HEK293 (cell line): Measurements from ENCODE around the gene IMMP2L.

ENCODE experiments used
- CTCF ChIA-PET: fragments of 350-600 bp; formaldehyde crosslinking; extraction: SDS; loops from one replicate; lab custom pipeline; 2021; ENCODE audit warnings: antibody characterized with exemption; lab: Yijun Ruan, JAX
- POLR2A ChIA-PET: fragments of 300-600 bp; formaldehyde crosslinking; extraction: SDS; loops from one replicate; lab custom pipeline; 2020; ENCODE audit warnings: antibody characterized with exemption, inconsistent platforms; lab: Yijun Ruan, JAX
- H3K27ac ChIP-seq: fragments of 200-500 bp; sonication (Bioruptor generic); 2 replicates; pipeline ENCODE4 v1.5.1; 2014; ENCODE audit warnings: low read depth, low read length, control low read depth, inconsistent platforms; ENCODE audit errors: extremely low read depth
- H3K36me3 ChIP-seq, 2 experiments: fragments of 200-500 bp in 1 of 2; sonication (Bioruptor generic) in 1 of 2; 1 replicate in 1 of 2; 2 replicates in 1 of 2; pipeline ENCODE4 v1.5.1; 2014 to 2017; ENCODE audit warnings: inconsistent platforms in 2 of 2, low read length in 2 of 2; ENCODE audit not compliant: control insufficient read depth in 2 of 2, insufficient read depth in 1 of 2
- H3K4me1 ChIP-seq: fragments of 200-500 bp; sonication (Bioruptor generic); 2 replicates; pipeline ENCODE4 v1.5.1; 2014; ENCODE audit warnings: mild to moderate bottlenecking, low read length, inconsistent platforms; ENCODE audit not compliant: control insufficient read depth, insufficient read depth
- H3K4me3 ChIP-seq: 2 replicates; pipeline ENCODE4 v1.5.1; 2011; ENCODE audit warnings: low read depth, mild to moderate bottlenecking, control low read depth, low read length, moderate library complexity
- H3K9me3 ChIP-seq: fragments of 200-500 bp; sonication (Bioruptor generic); 2 replicates; pipeline ENCODE4 v1.5.1; 2014; ENCODE audit warnings: low read depth, low read length, inconsistent platforms; ENCODE audit not compliant: control insufficient read depth, insufficient read depth
- BCL6B ChIP-seq: fragments of 450-650 bp; formaldehyde crosslinking; IDR thresholded peaks from 2 replicates; pipeline ENCODE4 v1.5.1; 2017; ENCODE audit warnings: missing biosample characterization, missing genetic modification characterization
- GFI1B ChIP-seq: fragments of 450-650 bp; formaldehyde crosslinking; IDR thresholded peaks from 2 replicates; pipeline ENCODE4 v1.5.1; 2016; ENCODE audit warnings: missing biosample characterization, missing genetic modification characterization
- HOXA7 ChIP-seq: sonication (generic); formaldehyde crosslinking; IDR thresholded peaks from 2 replicates; pipeline ENCODE4 v1.8.1; 2022; ENCODE audit warnings: missing genetic modification reagents, borderline replicate concordance
- KLF1 ChIP-seq: fragments of 450-650 bp; formaldehyde crosslinking; IDR thresholded peaks from 2 replicates; pipeline ENCODE4 v1.5.1; 2016; ENCODE audit warnings: missing biosample characterization, missing genetic modification characterization
- PRDM4 ChIP-seq: fragments of 450-650 bp; formaldehyde crosslinking; IDR thresholded peaks from 2 replicates; pipeline ENCODE4 v1.5.1; 2017; ENCODE audit warnings: missing biosample characterization, missing genetic modification characterization
- TSHZ1 ChIP-seq: fragments of 450-650 bp; formaldehyde crosslinking; IDR thresholded peaks from 2 replicates; pipeline ENCODE4 v1.5.1; 2016; ENCODE audit warnings: missing biosample characterization, missing genetic modification characterization, borderline replicate concordance
- ZBTB17 ChIP-seq: fragments of 450-650 bp; formaldehyde crosslinking; IDR thresholded peaks from 2 replicates; pipeline ENCODE4 v1.5.1; 2016; ENCODE audit warnings: missing biosample characterization, missing genetic modification characterization
- ZFHX2 ChIP-seq: fragments of 450-650 bp; formaldehyde crosslinking; conservative IDR thresholded peaks from 2 replicates; pipeline ENCODE4 v1.5.1; 2016; ENCODE audit warnings: missing biosample characterization, missing genetic modification characterization
- ZFP41 ChIP-seq: fragments of 450-650 bp; formaldehyde crosslinking; IDR thresholded peaks from 2 replicates; pipeline ENCODE4 v1.5.1; 2016; ENCODE audit warnings: missing biosample characterization, missing genetic modification characterization, borderline replicate concordance
- ZNF133 ChIP-seq: fragments of 450-650 bp; formaldehyde crosslinking; IDR thresholded peaks from 2 replicates; pipeline ENCODE4 v1.5.1; 2016; ENCODE audit warnings: missing biosample characterization, missing genetic modification characterization
- ZNF140 ChIP-seq: fragments of 450-650 bp; formaldehyde crosslinking; IDR thresholded peaks from 2 replicates; pipeline ENCODE4 v1.5.1; 2016; ENCODE audit warnings: missing biosample characterization, missing genetic modification characterization
- ZNF19 ChIP-seq: fragments of 450-650 bp; formaldehyde crosslinking; IDR thresholded peaks from 2 replicates; pipeline ENCODE4; 2016; ENCODE audit warnings: missing biosample characterization, missing genetic modification characterization, low read depth
- ZNF221 ChIP-seq: fragments of 450-650 bp; formaldehyde crosslinking; IDR thresholded peaks from 2 replicates; pipeline ENCODE4 v1.5.1; 2017; ENCODE audit warnings: missing biosample characterization, missing genetic modification characterization, borderline replicate concordance
- ZNF239 ChIP-seq: fragments of 450-650 bp; formaldehyde crosslinking; IDR thresholded peaks from 2 replicates; pipeline ENCODE4 v1.5.1; 2016; ENCODE audit warnings: missing biosample characterization, missing genetic modification characterization
- ZNF335 ChIP-seq: fragments of 450-650 bp; formaldehyde crosslinking; conservative IDR thresholded peaks from 2 replicates; pipeline ENCODE4 v1.5.1; 2016; ENCODE audit warnings: missing biosample characterization, missing genetic modification characterization
- ZNF354C ChIP-seq: fragments of 450-650 bp; formaldehyde crosslinking; IDR thresholded peaks from 2 replicates; pipeline ENCODE4 v1.5.1; 2016; ENCODE audit warnings: missing biosample characterization, missing genetic modification characterization, low read depth, borderline replicate concordance
- ZNF366 ChIP-seq: fragments of 450-650 bp; formaldehyde crosslinking; conservative IDR thresholded peaks from 2 replicates; pipeline ENCODE4 v1.5.1; 2016; ENCODE audit warnings: missing biosample characterization, missing genetic modification characterization
- ZNF37A ChIP-seq: fragments of 450-650 bp; IDR thresholded peaks from 2 replicates; pipeline ENCODE4 v1.5.1; 2018; ENCODE audit warnings: missing biosample characterization, missing genetic modification characterization
- ZNF416 ChIP-seq: fragments of 450-650 bp; formaldehyde crosslinking; IDR thresholded peaks from 2 replicates; pipeline ENCODE4 v1.5.1; 2016; ENCODE audit warnings: missing biosample characterization, missing genetic modification characterization
- ZNF558 ChIP-seq: fragments of 450-650 bp; formaldehyde crosslinking; IDR thresholded peaks from 2 replicates; pipeline ENCODE4 v1.5.1; 2016; ENCODE audit warnings: missing biosample characterization, missing genetic modification characterization
- ZNF560 ChIP-seq: fragments of 450-650 bp; formaldehyde crosslinking; IDR thresholded peaks from 2 replicates; pipeline ENCODE4 v1.5.1; 2017; ENCODE audit warnings: missing biosample characterization, missing genetic modification characterization, borderline replicate concordance
- ZNF692 ChIP-seq: fragments of 450-650 bp; formaldehyde crosslinking; IDR thresholded peaks from 2 replicates; pipeline ENCODE4 v1.5.1; 2016; ENCODE audit warnings: missing biosample characterization, missing genetic modification characterization
- ZNF76 ChIP-seq: fragments of 450-650 bp; formaldehyde crosslinking; IDR thresholded peaks from 2 replicates; pipeline ENCODE4; 2016; ENCODE audit warnings: low read depth, missing biosample characterization, missing genetic modification characterization, borderline replicate concordance
- ZNF837 ChIP-seq: fragments of 450-650 bp; formaldehyde crosslinking; IDR thresholded peaks from 2 replicates; pipeline ENCODE4 v1.5.1; 2016; ENCODE audit warnings: missing biosample characterization, missing genetic modification characterization
- ZSCAN16 ChIP-seq: fragments of 450-650 bp; formaldehyde crosslinking; IDR thresholded peaks from 2 replicates; pipeline ENCODE4 v1.5.1; 2016; ENCODE audit warnings: missing biosample characterization, missing genetic modification characterization

IMMP2L gene

GRCh38 chr7:111483078-111483477, 79.2 kb downstream of the IMMP2L start (continued):
- TF ChIP-seq ZNF221 (tag by site-specific recombination) (no peak), GFI1B (tag by site-specific recombination) (no peak), ZBTB17 (tag by site-specific recombination) (no peak), ZNF19 (tag by site-specific recombination) (no peak), KLF1 (no peak), TSHZ1 (tag by site-specific recombination) (no peak), ZNF560 (tag by site-specific recombination) (no peak), PRDM4 (no peak)

GRCh38 chr7:111477462-111478225, 84.6 kb downstream of the IMMP2L start:
- no peak for TF ChIP-seq ZNF133
- no peak for TF ChIP-seq ZNF416 (tag by site-specific recombination)
- TF ChIP-seq ZNF366 (tag by site-specific recombination) = no peak
- TF ChIP-seq HOXA7 (CRISPR knock-in tag) = no peak
- TF ChIP-seq ZNF558 (tag by site-specific recombination) = peak; percentile 87
- no peak for TF ChIP-seq ZNF335 (tag by site-specific recombination)
- H3K27ac ChIP-seq = no peak overlapping the region
- no peaks in the 10 kb centered on the region for H3K9me3 ChIP-seq
- ChIA-PET POLR2A (no interaction called here), CTCF (no interaction called here)
- H3K4me1 ChIP-seq = no peaks in the 10 kb centered on the region
- no peaks in the 10 kb centered on the region for H3K36me3 ChIP-seq
- no peak overlapping the region for H3K4me3 ChIP-seq

GRCh38 chr7:111476586-111477293, 85.6 kb downstream of the IMMP2L start:
- Histone ChIP-seq H3K36me3 (no peaks in the 10 kb centered on the region), H3K4me3 (no peak overlapping the region), H3K27ac (no peak overlapping the region), H3K4me1 (no peaks in the 10 kb centered on the region), H3K9me3 (no peaks in the 10 kb centered on the region)
- CTCF ChIA-PET = no interaction called here
- POLR2A ChIA-PET = no interaction called here
- TF ChIP-seq ZNF354C (tag by site-specific recombination) = no peak
- TF ChIP-seq ZNF692 (tag by site-specific recombination) = no peak
- TF ChIP-seq ZNF76 (tag by site-specific recombination) = no peak
- TF ChIP-seq ZNF140 (tag by site-specific recombination) = no peak
- no peak for TF ChIP-seq ZSCAN16 (tag by site-specific recombination)
- no peak for TF ChIP-seq ZNF37A (tag by site-specific recombination)
- no peak for TF ChIP-seq BCL6B (tag by site-specific recombination)
- no peak for TF ChIP-seq ZNF366 (tag by site-specific recombination)
- no peak for TF ChIP-seq ZFHX2 (tag by site-specific recombination)
- TF ChIP-seq ZFP41 (tag by site-specific recombination) = no peak
- TF ChIP-seq ZNF239 = no peak
- TF ChIP-seq ZNF837 (tag by site-specific recombination) = no peak
